GM18951 (cell line): Measurements from ENCODE around the gene LRP2.

Experiments used
- POLR2A ChIP-seq: IDR thresholded peaks from 4 replicates; pipeline ENCODE4 v1.6.1; 2011; ENCODE audit warnings: mild to moderate bottlenecking; ENCODE audit not compliant: insufficient read length, insufficient read depth; ENCODE audit errors: extremely low read depth
- in situ Hi-C: fragments of 300-500 bp; cut with MboI; formaldehyde crosslinking; loops from one replicate; pipeline ENCODE4 v1.12.0; 2022; ENCODE audit warnings: low sequenced_read_pairs, mixed read lengths, inconsistent platforms; ENCODE audit not compliant: unreplicated experiment

LRP2 gene

DNA sequence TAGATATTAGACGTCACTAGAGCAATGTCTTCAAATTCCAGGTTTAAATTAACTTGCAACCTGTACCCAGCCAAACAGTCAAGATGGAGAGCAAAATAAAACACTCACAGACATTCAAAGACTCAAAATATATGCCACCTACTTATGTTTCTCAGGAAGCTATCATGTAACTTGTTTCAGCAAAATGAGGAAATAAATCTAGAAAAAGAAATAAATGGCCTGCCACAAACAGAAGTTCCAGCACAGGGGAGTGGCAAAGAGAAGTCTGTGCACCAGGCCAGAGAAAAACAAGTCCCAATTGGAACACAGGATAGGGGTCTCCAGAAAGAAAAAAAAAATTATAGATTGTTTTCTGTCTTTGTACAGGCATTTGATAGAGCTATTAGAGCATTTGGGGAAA lies 96.7 kb downstream of the LRP2 start:
- in situ Hi-C loops = no loop called here

DNA sequence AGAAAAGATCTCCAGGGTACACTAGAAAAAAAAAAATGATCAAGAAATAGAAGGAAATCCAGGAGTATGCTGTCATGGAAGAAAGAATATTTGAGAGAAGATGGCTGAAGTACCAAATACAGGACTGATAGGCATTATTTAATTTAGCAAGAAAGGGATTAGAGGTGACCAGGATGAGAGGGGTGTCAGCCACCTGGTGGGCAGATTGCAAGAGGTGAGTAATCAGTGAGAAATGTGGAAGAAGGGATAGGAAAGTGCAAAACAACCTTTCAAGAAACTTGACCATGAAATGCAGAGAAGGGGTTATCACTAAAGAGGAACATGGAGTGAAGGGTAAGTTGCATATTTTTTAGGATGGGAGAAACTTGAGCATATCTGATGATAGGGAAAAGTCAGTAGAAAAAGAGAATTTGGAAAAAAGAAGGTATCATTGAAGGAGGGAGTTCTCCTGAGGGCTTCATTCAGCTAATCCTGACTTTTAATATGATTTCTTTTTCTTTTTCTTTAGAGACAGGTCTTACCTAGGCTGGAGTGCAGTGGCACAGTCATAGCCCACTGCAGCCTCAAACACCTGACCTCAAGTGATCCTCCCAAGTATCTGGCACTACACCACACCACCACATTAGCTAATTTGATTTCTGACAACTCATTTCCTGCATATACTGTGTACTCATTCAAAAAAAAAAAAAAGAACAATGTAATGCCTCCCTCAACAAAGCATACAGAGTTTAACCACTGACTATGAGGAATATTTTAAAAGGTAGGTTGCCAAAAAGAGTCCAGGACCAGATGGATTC lies 101.3 kb downstream of the LRP2 start:
- in situ Hi-C loops = no loop called here
- TF ChIP-seq POLR2A = no peak

More for the DNA sequence above, 96.7 kb downstream of the LRP2 start:
- TF ChIP-seq POLR2A = no peak

DNA sequence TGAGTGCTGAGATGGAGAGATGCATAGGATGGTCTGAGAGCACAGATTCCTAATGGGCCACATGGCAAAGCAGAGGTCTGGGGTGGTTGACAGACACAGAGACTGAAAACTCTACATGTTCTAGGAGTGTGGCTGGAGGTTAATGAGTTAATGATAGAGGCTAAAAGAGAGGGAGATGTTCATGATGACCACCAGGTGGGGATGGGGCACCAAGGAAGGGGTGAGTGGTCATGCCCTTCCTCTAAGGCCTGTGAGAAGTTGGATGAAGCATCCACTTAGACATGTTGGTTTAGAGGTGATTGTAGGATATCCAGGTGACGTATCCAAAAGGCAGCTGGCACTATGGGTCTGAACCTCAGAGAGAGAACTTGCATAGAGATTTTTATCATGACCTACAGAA lies 102.1 kb downstream of the LRP2 start:
- in situ Hi-C loops = no loop called here
- TF ChIP-seq POLR2A = no peak

GRCh38 chr2:169259402-169259801 lies 102.9 kb downstream of the LRP2 start:
- in situ Hi-C loops = no loop called here
- no peak for TF ChIP-seq POLR2A

DNA sequence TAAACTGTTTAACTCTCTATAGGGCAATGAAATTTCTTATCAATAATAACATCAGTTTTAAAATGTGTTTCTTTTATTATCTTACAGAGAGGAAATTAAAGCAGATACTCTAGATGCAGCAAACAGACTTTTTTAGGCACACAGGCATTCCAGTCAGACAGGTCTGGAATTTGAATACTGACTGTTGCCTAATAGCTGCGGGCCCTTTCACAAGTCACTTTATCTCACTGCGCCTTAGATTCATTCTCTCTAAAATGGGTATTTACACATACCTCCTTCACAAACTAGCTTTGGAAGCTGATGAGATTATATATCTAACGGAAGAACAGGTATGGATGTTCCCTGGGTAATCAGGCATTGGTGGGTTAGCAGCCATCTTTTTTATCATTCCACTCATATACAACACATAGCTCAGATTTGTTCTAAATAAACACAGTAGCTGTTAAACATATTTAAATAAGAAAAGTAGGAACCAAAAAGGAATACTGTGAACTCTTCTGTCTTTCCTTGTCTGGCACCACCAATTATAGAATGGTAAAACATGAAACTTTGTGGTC lies 104.2 kb downstream of the LRP2 start:
- in situ Hi-C loops = no loop called here

GRCh38 chr2:169254774-169255173 lies 107.6 kb downstream of the LRP2 start:
- TF ChIP-seq POLR2A = no peak
- in situ Hi-C loops = no loop called here

More for the DNA sequence above, 104.2 kb downstream of the LRP2 start:
- TF ChIP-seq POLR2A = no peak

GRCh38 chr2:169247211-169247610 lies 115.1 kb downstream of the LRP2 start:
- TF ChIP-seq POLR2A = no peak
- in situ Hi-C loops = no loop called here

- TF ChIP-seq POLR2A = no peak
- in situ Hi-C loops = no loop called here
These were observed 121.9 kb downstream of the LRP2 start for GRCh38 chr2:169240405-169240804.

- TF ChIP-seq POLR2A = no peak
- in situ Hi-C loops = no loop called here
These were observed 124.4 kb downstream of the LRP2 start for GRCh38 chr2:169237939-169238338.

DNA sequence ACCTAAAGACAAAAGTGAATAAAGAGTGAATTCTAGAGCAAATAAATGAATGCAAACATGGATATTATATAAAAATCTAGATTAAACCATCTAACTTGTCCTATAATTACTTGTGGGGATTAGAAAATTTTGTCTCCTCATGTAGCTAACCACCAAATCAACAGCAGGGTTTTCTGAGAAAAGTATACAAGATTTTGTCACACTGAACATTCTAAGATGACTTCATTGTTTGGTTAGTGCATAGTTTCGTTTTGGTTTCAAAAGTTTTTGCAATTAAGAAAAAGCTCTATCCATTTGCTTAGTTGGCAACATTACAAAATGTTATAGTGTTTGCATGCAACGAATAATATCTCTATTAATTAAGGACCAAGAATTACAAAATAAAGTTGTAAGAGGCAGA lies 125.0 kb downstream of the LRP2 start:
- in situ Hi-C loops = no loop called here
- TF ChIP-seq POLR2A = no peak

DNA sequence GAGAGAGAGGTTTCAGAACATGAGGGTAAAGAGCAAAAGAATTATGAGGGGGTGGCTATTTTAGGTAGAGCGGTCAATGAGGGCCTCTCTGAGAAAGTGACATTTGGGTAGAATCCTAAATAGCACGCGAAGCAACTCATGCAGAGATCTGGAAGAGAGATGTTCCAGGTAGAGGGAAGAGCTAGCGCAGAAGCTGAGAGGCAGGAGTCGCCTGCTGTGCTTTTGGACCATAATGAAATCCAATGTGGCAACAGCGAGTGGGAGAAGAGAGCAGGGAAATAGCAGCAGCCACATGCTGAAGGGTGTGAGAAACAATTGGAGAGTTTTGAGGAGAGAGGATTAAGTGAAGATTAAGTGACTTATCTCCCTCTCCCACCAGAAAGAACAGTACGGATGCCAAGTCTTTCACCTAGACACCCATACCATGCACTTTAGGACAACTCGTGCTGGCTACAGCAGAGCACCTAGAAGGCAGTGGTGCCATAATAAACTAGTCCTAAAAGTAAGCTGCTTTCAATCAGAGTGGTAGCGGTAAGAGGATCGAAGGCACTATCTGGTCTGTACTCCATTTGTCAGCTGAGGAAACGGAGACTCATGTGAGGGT lies 129.7 kb downstream of the LRP2 start:
- in situ Hi-C loops = no loop called here
- no peak for TF ChIP-seq POLR2A

GRCh38 chr2:169230204-169230603 lies 132.1 kb downstream of the LRP2 start:
- in situ Hi-C loops = no loop called here
- TF ChIP-seq POLR2A = no peak

DNA sequence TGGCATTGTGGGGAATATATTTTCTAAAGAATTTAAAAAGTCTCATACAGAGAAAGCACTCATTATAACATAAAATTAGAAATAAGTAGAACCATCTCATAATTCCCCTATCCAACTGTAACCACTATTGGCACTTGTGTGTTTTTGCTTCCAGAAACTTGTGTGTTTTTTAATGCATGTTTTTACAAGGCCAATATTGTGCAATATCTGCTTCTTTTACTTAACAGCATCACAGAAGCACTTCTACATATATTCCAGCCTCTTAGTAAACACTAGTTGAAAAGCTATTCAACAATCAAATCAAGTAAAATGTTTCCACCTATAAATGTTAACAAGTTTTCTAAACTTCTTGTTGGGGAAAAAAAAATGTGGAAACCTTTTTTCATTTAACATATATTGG lies 132.7 kb downstream of the LRP2 start:
- in situ Hi-C loops = no loop called here
- no peak for TF ChIP-seq POLR2A

- in situ Hi-C loops = no loop called here
- TF ChIP-seq POLR2A = no peak
These were observed 136.4 kb downstream of the LRP2 start for GRCh38 chr2:169225906-169226305.
